GM19395 (cell line): ENCODE results near the gene CIC.
A peak's percentile ranks its signal among the peaks of the same experiment; 100 is the strongest.

Experiments used
- ATAC-seq: cut with Tn5 transposase; IDR thresholded peaks from one replicate; pipeline ENCODE4 v1.9.1; 2021; ENCODE audit warnings: mild to moderate bottlenecking, moderate library complexity; ENCODE audit not compliant: unreplicated experiment

The CIC gene

DNA sequence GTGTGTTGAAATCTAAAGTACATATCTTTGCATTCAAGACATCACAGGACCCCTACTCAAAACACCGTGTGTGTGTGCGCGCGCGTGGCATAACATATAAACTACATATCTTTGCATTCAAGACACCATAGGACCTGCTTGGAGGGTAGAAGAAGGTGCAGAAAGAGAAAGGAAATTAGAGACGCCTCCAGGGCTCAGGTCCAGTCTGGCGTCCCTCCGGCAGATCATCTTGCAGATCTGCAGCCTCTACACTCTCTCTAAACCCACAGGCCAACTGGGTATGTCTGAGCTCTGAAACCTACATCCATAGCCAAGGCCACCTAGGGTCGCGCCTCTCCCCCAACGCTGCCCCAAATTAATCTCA, 34.0 kb downstream of the CIC start:
- ATAC-seq: no peak

DNA sequence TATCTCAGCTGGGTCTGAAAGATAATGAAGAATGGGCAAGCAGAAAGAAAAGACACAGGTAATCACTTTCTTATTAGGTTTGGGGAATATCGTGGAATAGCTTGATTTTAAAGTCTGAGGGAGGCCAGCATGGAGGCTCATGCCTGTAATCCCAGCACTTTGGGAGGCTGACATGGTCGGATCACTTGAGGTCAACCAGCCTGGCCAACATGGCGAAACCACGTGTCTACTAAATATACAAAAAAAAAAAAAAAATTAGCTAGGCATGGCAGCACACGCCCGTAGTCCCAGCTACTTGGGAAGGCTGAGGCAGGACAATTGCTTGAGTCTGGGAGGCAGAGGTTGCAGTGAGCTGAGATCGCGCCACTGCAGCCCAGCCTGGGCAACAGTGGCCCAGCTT, 34.8 kb downstream of the CIC start:
- ATAC-seq: no peak

DNA sequence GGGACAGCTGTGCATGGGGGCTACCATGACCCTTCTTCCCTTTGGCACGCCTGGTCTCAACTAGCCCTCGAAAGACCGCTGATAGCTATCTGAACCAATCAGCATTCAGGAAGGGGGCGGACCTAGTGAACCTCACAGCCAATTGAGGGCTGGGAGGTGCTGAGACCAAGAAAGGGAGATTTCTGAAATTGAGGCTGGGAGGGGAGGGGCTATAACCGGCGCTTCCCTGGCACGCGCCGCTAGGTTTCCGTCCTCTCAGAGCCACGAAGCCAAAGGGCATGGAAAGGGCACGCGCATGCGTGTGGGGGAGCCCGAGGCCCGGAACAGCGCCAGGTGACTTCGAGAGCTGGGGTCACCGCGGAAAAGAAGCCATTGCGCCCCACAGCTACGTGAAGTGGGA, 37.6 kb downstream of the CIC start:
- no peak for ATAC-seq

DNA sequence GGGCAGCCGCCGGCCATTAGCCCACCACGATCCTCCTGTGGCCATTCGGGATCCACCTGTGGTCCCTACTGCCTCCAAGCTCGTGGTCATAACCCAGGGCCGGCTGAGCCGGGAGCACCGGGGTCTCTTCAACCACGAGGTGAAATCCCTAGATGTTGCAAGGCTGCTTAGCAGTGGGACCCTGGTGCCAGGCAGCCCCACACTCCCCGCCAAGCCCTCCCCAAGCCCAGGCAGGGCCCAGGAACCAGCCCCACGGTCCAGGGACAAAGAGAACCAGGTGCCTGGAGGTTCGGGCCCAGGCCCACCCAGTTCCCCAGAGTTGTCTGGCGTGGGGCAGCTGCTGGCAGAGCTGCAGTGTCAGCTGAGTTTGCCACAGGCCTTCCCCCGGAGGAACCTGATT, 40.6 kb downstream of the CIC start:
- ATAC-seq: no peak

DNA sequence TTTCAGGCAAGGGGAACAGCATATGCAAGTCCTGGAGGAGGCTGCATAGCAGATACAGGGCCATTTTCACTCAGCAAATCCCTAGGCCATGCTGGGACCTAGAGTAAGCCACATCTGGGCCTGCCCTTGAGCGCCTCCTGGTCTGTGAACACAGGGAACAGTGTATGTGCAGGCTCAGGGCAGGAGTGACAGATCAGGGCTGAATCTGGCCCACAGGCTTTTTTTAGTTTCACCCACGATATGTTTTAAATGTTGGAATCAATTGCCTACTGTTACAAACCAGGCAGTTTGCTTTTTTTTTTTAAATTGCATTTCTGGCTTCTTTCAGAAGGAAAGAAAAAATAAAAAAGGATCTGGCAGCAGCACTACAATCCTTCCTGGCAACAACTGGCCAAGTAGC, 42.6 kb downstream of the CIC start:
- no peak for ATAC-seq

DNA sequence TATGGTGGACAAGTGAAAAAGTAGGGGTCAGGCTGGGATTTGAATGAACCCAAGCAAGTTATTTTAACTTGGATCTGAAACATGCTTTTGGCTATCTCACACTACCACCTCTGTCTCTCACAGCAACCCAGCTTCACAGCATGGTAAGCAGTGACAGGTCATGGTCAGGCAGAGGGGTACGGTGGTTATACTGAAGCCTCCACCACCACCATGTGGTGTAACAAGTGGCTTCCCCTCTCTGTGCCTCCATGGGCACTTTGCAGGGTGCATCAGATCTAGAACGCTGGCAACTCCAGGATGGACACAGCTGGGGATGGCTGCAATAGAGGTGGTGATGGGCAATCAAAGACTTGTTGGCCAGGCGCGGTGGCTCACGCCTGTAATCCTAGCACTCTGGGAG, 43.3 kb downstream of the CIC start:
- ATAC-seq: no peak

DNA sequence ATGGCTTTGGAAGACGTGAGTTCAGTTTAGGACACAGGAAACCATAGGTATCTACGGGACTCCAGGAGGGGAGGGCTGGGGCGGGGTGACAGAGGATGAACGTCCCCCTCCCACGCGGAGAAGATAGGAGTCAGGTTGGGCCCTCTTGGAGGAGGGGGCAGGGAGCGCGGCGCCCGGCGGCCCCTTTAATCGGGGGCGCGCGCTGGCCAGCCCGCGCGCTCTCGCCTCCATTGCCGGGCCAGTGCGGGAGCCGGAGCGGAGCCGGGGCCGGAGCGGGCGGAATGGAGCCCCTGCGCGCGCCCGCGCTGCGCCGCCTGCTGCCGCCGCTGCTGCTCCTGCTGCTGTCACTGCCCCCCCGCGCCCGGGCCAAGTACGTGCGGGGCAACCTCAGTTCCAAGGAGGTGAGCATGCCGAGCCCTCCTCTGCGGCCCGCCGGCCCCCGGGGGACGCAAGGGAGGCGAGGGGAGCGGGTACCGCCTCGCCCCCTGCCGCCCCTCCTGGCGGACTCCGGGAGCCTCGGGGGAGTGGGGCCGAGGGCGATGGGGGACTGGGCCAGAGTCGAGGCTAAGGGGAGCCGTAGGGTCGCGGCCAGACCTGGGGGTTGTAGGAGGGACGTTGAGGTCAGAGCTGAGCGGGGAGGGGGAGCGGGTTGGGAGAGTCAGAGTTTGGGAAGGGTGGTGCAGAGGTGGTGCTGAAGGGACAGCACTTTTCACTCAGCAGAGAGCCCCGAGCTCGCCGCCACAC, 44.2 kb downstream of the CIC start, which contains the start of gene TMEM145:
Gene TMEM145 (plus strand): TSS at position 214 of the 744 bp plus-strand sequence. CDS start 68 bp downstream, at position 282.
- no peak for ATAC-seq

DNA sequence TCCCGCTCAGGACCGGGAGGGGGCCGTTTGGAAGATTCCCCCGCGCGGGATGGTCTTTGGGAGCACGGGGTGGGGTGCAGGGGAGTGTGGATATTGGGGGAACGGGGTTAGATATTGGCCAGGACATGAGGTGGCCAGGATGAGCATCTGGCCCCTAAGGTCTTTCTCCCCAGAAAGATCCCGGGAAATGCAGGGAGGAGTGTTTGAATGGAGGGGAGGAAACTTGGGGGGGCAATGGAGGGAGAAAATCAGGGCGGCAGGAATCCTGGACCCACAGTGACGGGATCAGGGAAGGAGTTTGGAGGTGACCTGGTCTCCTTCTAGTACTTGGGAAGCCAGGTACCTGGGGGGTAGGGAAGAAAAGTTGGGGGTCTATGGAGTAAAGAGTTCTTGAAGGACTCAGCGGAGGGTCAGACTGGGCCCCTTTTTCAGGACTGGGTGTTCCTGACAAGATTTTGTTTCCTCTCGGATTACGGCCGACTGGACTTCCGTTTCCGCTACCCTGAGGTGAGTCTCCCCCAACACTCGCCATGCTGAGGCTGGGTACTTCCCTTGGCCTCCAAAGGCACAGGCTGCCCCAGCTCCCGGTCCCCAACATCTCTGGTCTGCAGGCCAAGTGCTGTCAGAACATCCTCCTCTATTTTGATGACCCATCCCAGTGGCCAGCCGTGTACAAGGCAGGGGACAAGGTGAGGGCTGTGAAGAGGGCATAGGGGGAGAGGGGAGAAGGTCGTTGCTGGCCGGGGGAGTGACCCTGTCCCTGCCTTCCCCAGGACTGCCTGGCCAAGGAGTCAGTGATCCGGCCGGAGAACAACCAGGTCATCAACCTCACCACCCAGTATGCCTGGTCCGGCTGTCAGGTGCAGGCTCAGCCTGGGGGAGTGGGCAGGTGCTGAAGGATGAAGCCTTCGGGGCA, 45.0 kb downstream of the CIC start:
- ATAC-seq: no peak

DNA sequence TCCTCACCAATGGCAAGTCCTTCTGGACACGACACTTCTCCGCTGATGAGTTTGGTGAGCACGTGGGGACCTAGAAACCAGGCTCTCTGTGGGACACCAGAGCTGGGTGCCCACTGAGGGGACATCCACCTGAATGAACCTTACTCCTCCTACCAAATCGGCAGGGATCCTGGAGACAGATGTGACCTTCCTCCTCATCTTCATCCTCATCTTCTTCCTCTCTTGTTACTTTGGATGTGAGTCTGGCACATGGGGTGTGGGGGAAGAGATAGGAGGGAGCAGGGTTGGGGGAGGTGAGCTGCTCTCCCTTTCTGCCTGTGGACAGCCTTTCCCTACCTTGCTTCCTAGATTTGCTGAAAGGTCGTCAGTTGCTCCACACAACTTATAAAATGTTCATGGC, 46.0 kb downstream of the CIC start:
- no peak for ATAC-seq

DNA sequence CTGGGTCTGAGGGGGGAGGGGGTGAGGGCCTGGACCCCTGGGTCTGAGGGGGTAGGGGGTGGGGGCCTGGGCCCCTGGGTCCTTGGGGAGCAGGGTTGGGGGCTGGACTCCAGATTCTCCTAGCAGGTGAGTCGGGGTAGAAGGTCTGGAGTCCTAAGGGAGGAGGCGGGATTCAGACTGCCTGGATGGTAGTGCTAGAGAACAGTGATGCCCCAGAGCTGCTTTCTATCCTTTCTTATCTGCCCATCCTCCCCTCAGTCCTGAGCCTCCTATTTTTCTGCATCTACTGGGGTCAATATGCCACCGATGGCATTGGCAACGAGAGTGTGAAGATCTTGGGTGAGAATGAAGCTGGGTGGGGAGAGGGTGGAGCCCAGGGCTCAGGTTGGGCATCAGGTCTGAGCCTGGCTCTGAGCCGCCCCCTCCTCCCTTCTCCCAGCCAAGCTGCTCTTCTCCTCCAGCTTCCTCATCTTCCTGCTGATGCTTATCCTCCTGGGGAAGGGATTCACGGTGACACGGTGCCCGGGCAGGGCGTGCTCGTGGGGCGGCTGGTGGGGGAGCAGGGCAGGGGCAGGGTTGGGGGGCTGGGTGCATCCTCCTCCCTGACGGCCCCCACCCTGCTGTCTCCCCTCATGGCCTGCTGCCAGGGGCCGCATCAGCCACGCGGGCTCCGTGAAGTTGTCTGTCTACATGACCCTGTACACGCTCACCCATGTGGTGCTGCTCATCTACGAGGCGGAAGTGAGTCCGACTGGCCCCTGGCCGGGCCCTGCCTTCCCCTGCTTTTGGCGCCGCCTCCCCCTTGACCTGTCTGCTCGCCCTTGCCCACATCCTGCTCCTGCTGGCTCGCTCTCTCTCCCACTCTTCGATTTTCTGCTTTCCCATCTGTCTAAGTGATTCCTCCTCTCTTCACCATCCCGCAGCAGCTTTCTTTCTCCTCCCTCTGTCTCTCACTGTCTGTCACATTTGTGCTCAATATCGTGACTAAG, 47.5 kb downstream of the CIC start:
- ATAC-seq: no peak

DNA sequence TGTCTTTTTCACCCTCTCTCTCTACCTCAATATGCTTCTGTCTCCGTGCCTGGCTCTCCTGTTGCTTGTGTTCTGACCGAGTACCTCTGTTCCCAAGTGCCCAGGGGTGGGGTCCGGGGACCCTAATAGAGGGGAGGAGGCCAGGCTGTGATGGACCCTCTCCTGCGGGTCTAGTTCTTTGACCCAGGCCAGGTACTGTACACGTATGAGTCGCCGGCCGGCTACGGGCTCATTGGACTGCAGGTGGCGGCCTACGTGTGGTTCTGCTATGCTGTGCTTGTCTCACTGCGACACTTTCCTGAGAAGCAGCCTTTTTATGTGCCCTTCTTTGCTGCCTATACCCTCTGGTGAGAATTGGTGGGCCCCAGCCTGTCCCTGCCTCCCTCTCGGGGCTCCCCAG, 48.5 kb downstream of the CIC start:
- no peak for ATAC-seq

DNA sequence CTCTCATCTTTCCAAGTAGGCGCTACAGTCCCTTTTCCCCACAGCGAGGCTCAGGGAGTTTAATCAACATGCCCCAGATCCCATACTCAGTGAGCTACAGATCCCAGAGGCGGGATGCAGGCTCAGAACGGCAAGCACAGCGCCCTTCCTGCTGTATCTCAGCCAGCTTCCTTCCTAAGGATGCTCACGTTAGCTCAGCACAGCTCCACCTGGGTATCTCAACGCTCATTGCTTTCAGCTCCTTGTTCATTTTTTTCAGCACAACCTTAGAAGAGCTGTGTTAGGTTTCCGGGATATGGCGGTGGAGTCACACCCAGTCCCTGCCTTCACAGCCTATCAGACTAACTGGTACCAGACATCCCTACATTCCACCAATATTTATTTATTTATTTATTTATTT, 53.3 kb downstream of the CIC start:
- no peak for ATAC-seq

DNA sequence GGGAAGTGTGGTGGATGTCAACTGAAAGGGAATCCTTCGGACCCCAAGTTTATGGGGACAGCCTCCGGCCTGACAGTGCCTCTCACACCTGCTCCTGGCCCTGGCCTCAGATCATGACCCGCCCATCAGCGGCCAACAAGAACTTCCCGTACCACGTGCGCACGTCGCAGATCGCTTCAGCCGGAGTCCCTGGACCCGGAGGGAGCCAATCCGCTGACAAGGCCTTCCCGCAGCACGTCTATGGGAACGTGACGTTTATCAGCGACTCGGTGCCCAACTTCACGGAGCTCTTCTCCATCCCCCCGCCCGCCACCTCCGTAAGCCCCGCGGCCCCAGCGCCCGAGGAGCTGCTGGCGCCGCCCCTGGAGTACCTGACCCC, 54.4 kb downstream of the CIC start:
- ATAC-seq: no peak

DNA sequence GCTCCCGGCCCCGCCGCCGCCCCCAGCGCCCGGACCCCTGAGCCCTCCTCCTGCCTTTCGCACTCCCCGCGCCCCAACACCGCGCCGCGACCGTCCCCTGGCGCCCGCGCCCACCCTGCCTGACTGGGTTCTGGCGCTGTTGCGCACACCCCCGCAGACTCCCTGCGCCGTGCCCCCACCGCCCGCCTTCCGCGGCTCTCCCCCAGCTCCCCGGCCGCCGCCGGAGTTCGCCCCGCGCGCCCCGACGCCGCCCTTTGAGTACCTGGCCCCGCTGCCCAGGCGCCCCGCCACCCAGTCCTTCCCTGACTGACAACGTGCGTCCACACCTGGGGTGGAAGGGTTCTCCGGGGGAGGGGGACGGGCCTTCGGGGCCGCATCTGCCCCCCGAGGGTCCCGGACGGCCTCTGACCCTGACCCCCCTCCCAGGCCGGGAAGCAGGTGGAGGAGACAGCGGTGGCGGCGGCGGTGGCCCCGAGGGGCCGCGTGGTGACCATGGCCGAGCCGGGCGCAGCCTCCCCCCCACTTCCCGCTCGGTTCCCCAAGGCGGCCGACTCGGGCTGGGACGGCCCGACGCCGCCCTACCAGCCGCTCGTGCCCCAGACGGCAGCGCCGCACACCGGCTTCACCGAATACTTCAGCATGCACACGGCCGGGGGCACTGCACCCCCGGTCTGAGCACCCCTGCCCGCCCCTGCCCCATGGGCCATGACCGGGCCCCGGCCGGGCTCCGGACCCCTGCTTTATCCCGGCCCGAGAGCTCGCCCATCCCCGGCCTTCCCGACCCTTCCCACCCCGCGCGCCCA, 55.0 kb downstream of the CIC start:
- no peak for ATAC-seq

DNA sequence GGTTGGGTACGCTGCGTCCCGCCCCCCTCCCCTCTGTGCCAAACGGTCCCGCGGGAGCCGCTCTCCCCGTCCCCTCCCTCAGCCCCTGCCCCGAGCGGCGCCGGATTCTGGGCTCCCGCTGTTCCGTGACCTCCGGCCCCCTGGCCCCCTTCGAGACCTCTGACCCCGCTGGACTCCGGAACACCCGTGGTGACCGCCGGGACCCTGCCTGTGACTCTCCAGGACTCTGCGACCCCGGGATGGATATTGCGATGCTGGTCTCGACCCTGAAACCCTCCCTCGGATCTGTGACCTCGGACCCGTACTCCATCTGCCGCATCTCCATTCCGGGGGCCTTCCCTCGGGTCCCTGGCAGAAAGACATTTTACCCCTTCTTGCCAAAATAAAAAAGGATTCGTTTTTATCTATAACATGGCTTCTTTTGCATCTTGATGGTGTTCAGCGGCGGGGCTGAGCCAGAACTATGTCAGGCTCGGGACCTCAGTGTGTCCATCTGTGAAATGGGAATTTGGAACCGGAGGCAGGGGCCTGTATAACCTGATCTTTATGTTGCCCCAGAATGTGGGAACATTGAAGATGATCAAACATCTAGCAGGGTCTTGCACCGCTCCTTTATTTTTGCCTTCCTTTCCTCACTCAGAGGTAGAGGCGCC, 55.7 kb downstream of the CIC start:
- no peak for ATAC-seq

DNA sequence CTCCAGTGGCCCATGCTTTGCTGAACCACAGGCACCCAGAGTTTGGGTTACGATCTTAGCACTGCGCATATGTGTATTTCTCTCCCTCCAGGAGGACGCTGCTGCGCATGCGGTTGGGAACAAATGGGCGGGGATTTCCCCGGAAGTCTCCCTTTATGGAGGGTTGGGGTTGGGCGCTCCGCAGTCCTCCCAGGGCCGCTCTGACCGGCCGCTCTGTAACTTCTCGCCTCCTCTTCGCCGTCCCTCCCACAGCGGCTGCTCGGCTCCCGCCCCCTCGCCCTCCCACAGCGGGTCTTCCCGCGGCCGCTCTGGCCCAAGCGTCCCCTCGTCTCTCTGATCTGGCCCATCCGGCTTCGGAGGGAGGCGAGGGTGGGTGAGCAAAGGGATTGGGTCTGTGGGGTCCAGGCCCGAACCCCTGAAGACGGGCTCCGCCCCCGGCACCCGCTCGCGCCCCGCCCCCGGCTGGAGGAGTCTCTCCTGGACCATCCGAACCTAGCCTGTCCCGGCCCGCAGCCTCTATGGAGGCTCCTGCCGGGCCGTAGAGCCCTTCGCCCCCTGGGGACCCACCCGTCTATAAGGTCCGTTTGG, 56.4 kb downstream of the CIC start, which contains the start of gene MEGF8:
Gene MEGF8 (plus strand): TSS at position 328 of the 588 bp plus-strand sequence. CDS start 609 bp downstream, outside the sequence.
- peak; percentile 91 for ATAC-seq

DNA sequence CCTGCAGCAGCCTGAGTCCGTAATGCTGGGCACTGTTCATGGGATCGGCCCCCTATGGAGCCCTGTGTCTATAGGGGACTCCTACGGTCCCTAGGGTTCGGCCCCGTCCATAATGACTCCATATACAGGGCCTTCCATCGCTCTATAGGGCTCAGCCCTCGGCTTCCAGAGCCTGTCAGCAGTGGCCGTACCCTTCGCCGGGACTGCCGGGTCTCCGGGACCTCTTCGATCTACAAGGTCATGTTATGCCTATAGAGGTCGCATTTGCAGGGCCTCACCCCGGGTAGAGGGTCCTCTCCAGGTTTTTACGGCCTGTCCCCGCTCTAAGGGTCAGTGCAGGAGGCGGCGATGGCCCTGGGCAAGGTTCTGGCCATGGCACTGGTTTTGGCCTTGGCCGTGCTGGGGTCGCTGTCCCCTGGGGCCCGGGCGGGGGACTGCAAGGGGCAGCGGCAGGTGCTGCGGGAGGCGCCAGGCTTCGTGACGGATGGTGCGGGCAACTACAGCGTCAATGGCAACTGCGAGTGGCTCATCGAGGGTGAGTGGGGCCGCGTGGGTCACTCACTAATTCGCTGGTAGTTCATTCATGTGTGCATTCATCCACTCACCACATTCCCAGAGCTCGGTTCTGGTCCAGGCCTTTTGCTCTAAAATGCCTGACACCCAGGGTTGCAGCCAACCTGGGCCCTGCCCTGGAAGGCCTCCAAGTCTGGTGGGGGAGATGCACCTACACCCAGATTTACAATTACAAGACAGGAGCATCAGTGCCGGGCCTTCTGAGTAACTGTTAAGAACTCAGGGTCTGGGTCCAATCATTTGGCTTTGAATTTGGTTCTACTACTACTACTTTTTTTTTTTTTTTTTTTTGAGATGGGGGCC, 57.1 kb downstream of the CIC start:
- peak; percentile 11 for ATAC-seq

DNA sequence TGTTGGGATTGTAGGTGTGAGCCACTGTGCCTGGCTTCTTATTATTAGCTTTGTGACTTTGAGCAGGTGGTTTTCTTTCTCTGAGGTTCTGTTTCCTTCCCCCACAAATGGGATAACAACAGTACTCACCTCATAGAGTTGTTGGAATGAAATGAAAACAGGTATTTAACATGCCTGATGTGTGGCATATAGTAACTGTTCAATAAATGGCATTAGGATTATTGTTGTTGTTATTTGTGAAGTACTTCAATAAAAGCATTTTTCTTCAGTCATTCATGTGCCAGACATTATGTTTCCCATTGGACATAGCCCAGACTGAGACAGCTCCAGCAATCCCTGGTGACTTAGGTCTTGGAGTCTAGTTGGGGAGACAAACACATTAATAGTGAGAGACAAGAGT, 57.9 kb downstream of the CIC start:
- ATAC-seq: no peak
